Naive thymus-derived CD8-positive, alpha-beta T cell (primary cell): ENCODE data around the gene GNAT3. TPM values are rescaled to one million over a fixed set of nuclear protein-coding genes. Genes with fewer than 3 reads are reported as not detected.

Experiments used
- ATAC-seq, 2 donors: fragments of 150-1000 bp; cut with Tn5 transposase in 1 of 2; sonication (Bioruptor Pico), chemical (Tn5 transposase) in 1 of 2; 1 replicate in 1 of 2; 2 replicates in 1 of 2; pipeline ENCODE4 v1.10.0; 2021; ENCODE audit warnings: mild to moderate bottlenecking in 2 of 2, moderate library complexity in 2 of 2
- POLR2A ChIA-PET: fragments of 350-600 bp; sonication (Branson Sonifier 250); formaldehyde crosslinking; loops from one replicate; lab custom pipeline; 2021; ENCODE audit warnings: antibody characterized with exemption; lab: Charles Lee
- DNase-seq, 10 donors: peaks; one replicate each; pipeline versions ENCODE4 v3.0.0 to v3.0.0-alpha.2; 2020 to 2022
- H3K27ac Mint-ChIP-seq, 10 donors: one replicate each; pipeline ENCODE4 v1.8.0; 2020 to 2022; ENCODE audit warnings: mild to moderate bottlenecking in 10 of 10, mixed read lengths in 10 of 10, moderate library complexity in 4 of 10, inconsistent platforms in 1 of 10
- H3K27me3 Mint-ChIP-seq, 5 donors: one replicate each; pipeline ENCODE4 v1.8.0; 2021 to 2022; ENCODE audit warnings: mixed read lengths in 5 of 5
- H3K36me3 Mint-ChIP-seq, 3 donors: one replicate each; pipeline ENCODE4 v1.8.0; 2020 to 2022; ENCODE audit warnings: mixed read lengths in 3 of 3, mild to moderate bottlenecking in 2 of 3, inconsistent platforms in 1 of 3
- H3K4me1 Mint-ChIP-seq, 4 donors: one replicate each; pipeline ENCODE4 v1.8.0; 2021 to 2022; ENCODE audit warnings: mixed read lengths in 4 of 4
- H3K4me3 Mint-ChIP-seq, 10 donors: one replicate each; pipeline ENCODE4 v1.8.0; 2020 to 2022; ENCODE audit warnings: mild to moderate bottlenecking in 10 of 10, mixed read lengths in 10 of 10, moderate library complexity in 6 of 10, inconsistent platforms in 1 of 10
- H3K9me3 Mint-ChIP-seq, 9 donors: one replicate each; pipeline ENCODE4 v1.8.0; 2020 to 2022; ENCODE audit warnings: mixed read lengths in 9 of 9, mild to moderate bottlenecking in 3 of 9, inconsistent platforms in 1 of 9, moderate library complexity in 1 of 9
- polyA plus RNA-seq, 3 donors: library from polyadenylated mRNA; unstranded; fragments of 300-500 nt; fragmentation: Illumina TruSeq; gene quantifications; one replicate each; pipeline ENCODE4 v1.2.3, GENCODE V29; 2021
- total RNA-seq, 8 experiments: library from RNA in 2 of 8; stranded (reverse) in 2 of 8; gene quantifications; one replicate each; pipeline ENCODE4 v1.2.3 and lab custom pipeline; 2021 to 2026

GNAT3 gene
- total RNA-seq (not detected), polyA plus RNA-seq (not detected), total RNA-seq (lab: John Stamatoyannopoulos, UW) (0 reads per million in 6 experiments)

DNA sequence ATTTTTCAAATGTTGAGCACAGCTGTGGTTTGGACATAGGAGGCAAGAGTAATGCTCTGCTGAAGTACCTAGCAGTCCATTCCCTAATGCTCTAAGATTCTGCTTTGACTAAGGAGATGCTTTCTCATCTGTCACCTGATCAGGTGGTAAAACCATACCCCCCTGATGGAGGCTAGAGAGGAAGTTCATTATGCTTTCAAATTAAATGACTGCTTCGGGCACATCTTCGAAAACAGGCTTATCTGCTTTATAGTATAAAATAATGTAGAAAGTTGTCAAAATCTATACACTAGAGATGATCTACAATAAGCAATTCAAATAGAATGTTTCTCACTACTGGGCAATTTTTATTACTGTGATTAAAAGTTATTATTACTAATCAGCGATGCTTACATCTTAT, at the start of gene GNAT3:
GNAT3 (minus strand) TSS at position 101 of the 400 bp plus-strand sequence. CDS start 138 bp downstream, outside the sequence.
- Mint-ChIP-seq H3K27me3 (no peaks in the 10 kb centered on the region), H3K36me3 (no peaks in the 10 kb centered on the region), H3K27ac (no peak within 1 kb of the TSS), H3K4me1 (no peaks in the 10 kb centered on the region), H3K9me3 (no peaks in the 10 kb centered on the region), H3K4me3 (no peak within 1 kb of the TSS)
- POLR2A ChIA-PET, result no interaction called here
- ATAC-seq (no peak), DNase-seq (no peak)

DNA sequence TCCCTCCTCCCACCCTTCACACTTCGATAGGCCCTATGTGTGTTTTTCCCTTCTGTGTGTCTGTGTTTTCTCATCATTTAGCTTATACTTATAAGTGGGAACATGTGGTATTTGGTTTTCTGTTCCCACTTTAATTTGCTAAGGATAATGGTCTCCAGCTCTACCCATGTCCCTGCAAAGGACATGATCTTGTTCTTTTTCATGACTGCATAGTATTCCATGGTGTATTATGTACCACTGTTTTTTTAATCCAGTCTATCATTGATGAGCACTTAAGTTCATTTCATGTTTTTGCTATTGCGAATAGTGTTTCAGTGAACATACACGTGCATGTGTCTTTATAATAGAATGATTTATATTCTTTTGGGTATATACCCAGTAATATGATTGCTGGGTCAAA, 46.3 kb upstream of the GNAT3 start:
- no peak for DNase-seq
- Mint-ChIP-seq H3K9me3 (peaks cover 10 to 41% (median 33%) of the 10 kb centered on the region in 9 donors), H3K27ac (no peak overlapping the region), H3K27me3 (peaks cover 0 to 11% (median 0%) of the 10 kb centered on the region in 5 donors), H3K36me3 (peaks cover 0 to 14% (median 0%) of the 10 kb centered on the region in 3 donors), H3K4me3 (no peak overlapping the region), H3K4me1 (no peaks in the 10 kb centered on the region)
- POLR2A ChIA-PET, result no interaction called here
- no peak for ATAC-seq

DNA sequence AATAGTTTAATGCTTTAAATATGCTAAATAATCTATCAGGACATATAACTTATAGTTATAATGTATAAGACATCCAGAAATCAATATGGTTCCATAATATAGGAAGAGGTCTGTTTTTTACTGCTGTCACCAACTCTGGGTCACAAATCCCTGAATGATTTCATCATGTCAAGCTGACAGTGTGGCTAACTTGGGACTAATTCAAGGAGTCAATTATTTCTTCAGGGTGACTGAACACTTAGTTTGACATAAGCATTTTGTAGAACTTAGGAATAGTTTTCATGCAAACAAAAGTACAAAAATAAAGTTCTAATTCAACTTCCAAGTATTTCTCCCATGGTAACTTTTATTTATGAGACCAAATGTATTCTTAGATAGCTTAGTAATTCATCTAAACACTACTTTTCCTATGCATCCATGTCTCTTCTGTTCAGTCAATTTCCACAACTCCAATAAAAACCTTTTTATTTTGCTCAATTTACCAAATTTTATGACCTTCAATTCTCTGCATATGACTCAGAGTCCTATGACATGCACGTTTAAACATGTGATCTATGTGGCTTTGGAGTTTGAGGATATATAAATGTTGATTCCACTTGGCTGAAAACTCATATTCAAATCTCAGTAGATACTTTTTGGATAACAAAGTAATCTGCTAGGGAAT, 40.3 kb upstream of the GNAT3 start:
- Mint-ChIP-seq H3K27me3 (no peaks in the 10 kb centered on the region), H3K4me3 (no peak overlapping the region), H3K9me3 (peaks cover 0 to 15% (median 4%) of the 10 kb centered on the region in 9 donors), H3K27ac (no peak overlapping the region), H3K4me1 (no peaks in the 10 kb centered on the region), H3K36me3 (no peaks in the 10 kb centered on the region)
- ATAC-seq (no peak), DNase-seq (no peak)
- POLR2A ChIA-PET, result no interaction called here

DNA sequence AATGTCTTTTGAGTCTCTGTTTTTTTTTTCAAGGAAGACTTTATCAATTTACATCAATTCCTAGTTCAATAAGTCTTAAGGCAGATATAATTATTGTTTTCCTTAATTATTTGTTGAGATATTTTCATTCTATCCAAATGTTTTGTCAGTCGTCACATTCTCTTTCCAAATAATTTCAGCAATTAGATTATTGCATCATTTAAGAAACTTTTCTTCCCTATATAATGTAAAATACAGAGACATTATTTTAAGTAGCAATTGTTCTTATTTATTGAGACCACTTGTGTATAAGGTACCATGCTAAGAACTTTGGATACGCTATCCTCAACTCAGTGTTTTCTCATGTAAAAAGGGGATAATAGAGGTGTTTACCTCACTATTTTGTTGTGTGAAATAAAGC, 38.1 kb upstream of the GNAT3 start:
- POLR2A ChIA-PET, result no interaction called here
- H3K36me3 Mint-ChIP-seq, result no peaks in the 10 kb centered on the region
- no peak for DNase-seq
- no peak overlapping the region for H3K27ac Mint-ChIP-seq
- H3K27me3 Mint-ChIP-seq, result peaks cover 0 to 1% (median 0%) of the 10 kb centered on the region in 5 donors
- H3K4me1 Mint-ChIP-seq, result no peaks in the 10 kb centered on the region
- H3K4me3 Mint-ChIP-seq, result no peak overlapping the region
- no peak for ATAC-seq
- peaks cover 0 to 13% (median 5%) of the 10 kb centered on the region in 9 donors for H3K9me3 Mint-ChIP-seq

DNA sequence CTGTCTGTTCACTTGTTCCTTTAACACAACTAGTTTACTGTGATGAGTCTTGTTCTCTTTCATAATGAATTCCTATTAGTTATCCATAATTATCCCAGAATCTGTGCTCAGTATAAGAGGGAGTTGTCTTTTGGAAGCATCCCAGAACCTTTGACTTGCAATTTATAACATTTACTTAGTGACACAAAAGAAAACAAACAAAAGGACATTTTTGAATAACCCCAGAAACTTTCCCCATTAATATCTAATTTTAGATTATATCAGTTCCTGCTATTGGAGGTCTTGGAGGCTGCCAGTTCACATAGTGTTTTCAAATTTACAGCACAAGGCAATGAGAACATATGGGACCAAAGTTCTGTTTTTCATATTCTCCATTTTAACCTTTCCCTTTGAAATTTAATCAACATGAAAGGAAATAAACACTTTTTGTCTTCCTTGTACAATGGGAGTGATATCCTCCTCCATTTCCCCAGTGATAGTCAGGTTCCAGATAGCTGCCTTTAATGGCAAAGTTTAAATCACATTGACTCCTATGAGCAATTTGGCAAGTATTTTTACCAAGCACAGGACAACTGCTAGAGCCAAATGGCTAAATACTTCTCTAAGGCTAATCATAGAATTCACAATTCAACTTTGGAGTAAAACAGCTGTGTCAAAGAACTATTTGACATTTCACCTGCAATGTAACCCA, 37.1 kb upstream of the GNAT3 start:
- Mint-ChIP-seq H3K36me3 (no peaks in the 10 kb centered on the region), H3K9me3 (peaks cover 2 to 17% (median 3%) of the 10 kb centered on the region in 9 donors), H3K27ac (no peak overlapping the region), H3K4me1 (no peaks in the 10 kb centered on the region), H3K4me3 (no peak overlapping the region), H3K27me3 (peaks cover 0 to 1% (median 0%) of the 10 kb centered on the region in 5 donors)
- ATAC-seq, result no peak
- DNase-seq, result no peak
- POLR2A ChIA-PET, result no interaction called here

DNA sequence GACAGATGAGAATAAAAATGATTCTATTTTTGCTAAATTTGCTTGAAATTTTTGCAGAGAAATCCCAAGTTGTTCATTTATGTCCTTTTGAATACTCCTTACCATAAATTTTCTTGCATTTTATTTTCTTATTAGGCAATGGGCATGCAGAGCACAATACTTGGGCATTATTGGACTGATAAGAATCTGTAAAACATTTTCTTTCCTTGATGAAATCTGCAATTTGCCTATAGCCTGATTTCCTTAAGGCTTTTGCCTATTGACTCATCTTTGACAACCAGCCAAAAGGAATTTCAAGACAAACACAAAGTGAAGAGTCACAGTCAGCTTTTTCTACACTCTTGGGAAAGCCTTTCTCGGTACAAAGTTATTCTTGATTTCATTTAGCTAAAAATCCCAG, 30.5 kb upstream of the GNAT3 start:
- no peak overlapping the region for H3K4me3 Mint-ChIP-seq
- peaks cover 0 to 1% (median 0%) of the 10 kb centered on the region in 5 donors for H3K27me3 Mint-ChIP-seq
- peaks cover 0 to 20% (median 3%) of the 10 kb centered on the region in 9 donors for H3K9me3 Mint-ChIP-seq
- POLR2A ChIA-PET, result no interaction called here
- DNase-seq (no peak), ATAC-seq (no peak)
- no peaks in the 10 kb centered on the region for H3K36me3 Mint-ChIP-seq
- no peaks in the 10 kb centered on the region for H3K4me1 Mint-ChIP-seq
- no peak overlapping the region for H3K27ac Mint-ChIP-seq

DNA sequence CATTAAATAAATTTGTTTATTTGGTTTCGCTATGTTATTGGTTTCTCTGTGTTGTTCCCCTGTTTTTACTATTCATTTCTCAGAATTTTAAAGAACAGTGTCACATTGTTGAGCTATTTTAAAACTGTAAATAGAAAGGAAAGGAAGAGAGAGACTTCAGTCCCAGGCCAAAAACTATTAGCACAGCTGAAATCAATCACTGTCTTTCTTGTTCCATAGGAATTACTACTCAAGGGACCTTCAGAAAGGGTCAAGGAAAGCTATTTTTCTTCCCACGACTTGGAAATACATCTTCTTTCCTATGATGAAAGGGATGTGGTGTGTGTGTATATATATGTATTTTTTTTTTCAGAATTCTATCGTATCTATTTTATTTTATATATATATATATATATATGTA, 29.0 kb upstream of the GNAT3 start:
- ATAC-seq, result no peak
- no peaks in the 10 kb centered on the region for H3K4me1 Mint-ChIP-seq
- H3K27ac Mint-ChIP-seq, result no peak overlapping the region
- POLR2A ChIA-PET, result no interaction called here
- DNase-seq, result no peak
- peaks cover 0 to 15% (median 3%) of the 10 kb centered on the region in 9 donors for H3K9me3 Mint-ChIP-seq
- no peak overlapping the region for H3K4me3 Mint-ChIP-seq
- no peaks in the 10 kb centered on the region for H3K36me3 Mint-ChIP-seq
- H3K27me3 Mint-ChIP-seq, result no peaks in the 10 kb centered on the region

DNA sequence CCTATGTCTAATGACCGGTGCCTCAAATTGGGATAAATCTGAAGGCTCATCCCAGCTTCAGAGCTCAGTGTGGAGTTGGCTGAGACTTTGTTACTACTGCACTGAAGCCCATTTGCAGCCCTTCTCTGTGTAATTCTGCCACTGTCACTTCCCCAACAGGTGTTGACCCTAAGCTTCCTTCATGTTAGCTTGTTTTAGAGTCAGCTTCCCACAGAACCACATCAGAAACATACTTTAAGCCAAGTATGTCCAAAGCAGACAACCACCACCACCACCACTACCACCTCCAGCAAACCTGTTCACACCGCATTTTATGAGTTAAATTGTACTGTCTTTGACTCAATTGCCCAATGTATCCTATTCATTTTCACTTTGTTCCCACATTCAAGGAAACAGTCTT, 25.2 kb upstream of the GNAT3 start:
- Mint-ChIP-seq H3K4me1 (no peaks in the 10 kb centered on the region), H3K9me3 (peaks cover 0 to 6% (median 0%) of the 10 kb centered on the region in 9 donors), H3K27ac (no peak overlapping the region), H3K27me3 (peaks cover 0 to 3% (median 0%) of the 10 kb centered on the region in 5 donors), H3K4me3 (no peak overlapping the region), H3K36me3 (no peaks in the 10 kb centered on the region)
- DNase-seq (no peak), ATAC-seq (no peak)
- POLR2A ChIA-PET, result no interaction called here

DNA sequence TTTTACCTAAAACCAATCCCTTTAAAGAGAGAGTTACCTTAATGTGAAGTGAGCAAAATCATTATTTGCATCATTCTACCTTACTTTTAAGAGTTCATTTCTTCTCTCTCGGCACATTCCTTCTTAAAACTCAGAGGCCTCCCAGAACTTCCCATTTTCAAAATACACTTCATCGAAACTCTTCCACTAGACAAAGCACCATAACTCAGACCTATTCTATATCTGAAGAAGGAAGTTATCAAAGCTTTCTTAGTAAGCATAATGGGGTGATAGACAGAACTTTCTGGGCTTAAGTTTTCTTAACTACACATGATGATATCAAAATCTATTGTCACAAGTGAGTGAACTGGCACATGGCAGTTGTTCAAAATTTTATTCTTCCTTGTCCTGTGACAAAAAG, 24.6 kb upstream of the GNAT3 start:
- peaks cover 0 to 3% (median 0%) of the 10 kb centered on the region in 5 donors for H3K27me3 Mint-ChIP-seq
- H3K27ac Mint-ChIP-seq, result no peak overlapping the region
- peaks cover 0 to 6% (median 0%) of the 10 kb centered on the region in 9 donors for H3K9me3 Mint-ChIP-seq
- ATAC-seq (no peak), DNase-seq (no peak)
- no peaks in the 10 kb centered on the region for H3K4me1 Mint-ChIP-seq
- POLR2A ChIA-PET, result no interaction called here
- H3K36me3 Mint-ChIP-seq, result no peaks in the 10 kb centered on the region
- H3K4me3 Mint-ChIP-seq, result no peak overlapping the region

DNA sequence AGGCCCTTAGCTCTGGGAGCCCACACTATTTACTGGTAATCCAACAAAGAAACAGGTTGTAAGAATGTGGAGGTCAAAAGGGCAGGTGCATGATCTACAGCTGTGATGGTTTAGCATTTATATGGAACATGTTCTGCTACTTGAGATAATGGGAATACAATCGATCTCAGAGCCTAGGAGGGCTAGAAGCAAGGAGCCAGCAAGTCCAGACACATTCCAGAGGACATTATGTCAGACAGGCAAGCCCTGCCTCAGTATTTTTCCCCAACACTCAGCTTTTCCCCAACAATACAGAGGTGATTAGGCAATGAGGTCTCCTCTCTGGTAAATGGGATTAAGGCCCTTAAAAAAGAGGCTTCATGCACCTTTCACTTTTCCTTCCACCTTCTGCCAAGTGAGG, 21.4 kb upstream of the GNAT3 start:
- no peaks in the 10 kb centered on the region for H3K4me1 Mint-ChIP-seq
- ATAC-seq (no peak), DNase-seq (no peak)
- H3K4me3 Mint-ChIP-seq, result no peak overlapping the region
- POLR2A ChIA-PET, result no interaction called here
- no peaks in the 10 kb centered on the region for H3K36me3 Mint-ChIP-seq
- H3K27me3 Mint-ChIP-seq, result peaks cover 0 to 8% (median 0%) of the 10 kb centered on the region in 5 donors
- no peak overlapping the region for H3K27ac Mint-ChIP-seq
- peaks cover 0 to 6% (median 0%) of the 10 kb centered on the region in 9 donors for H3K9me3 Mint-ChIP-seq

DNA sequence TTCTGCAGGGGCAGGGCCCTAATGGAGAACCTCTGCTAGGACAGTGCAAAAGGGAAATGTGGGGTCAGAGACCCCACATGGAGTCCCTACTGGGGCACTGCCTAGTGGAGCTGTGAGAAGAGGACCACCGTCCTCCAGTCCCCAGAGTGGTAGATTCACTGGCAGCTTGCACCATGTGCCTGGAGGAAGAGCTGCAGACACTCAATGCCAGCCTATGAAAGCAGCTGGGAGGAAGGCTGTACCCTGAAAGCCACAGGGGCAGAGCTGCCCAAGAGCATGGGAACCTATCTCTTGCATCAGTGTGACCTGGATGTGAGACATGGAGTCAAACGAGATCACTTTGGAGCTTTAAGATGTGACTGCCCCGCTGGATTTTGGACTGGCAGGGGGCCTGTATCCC, 20.3 kb upstream of the GNAT3 start:
- POLR2A ChIA-PET, result no interaction called here
- H3K36me3 Mint-ChIP-seq, result no peaks in the 10 kb centered on the region
- H3K4me3 Mint-ChIP-seq, result no peak overlapping the region
- H3K4me1 Mint-ChIP-seq, result no peaks in the 10 kb centered on the region
- no peak for DNase-seq
- H3K27me3 Mint-ChIP-seq, result peaks cover 0 to 8% (median 0%) of the 10 kb centered on the region in 5 donors
- H3K27ac Mint-ChIP-seq, result no peak overlapping the region
- H3K9me3 Mint-ChIP-seq, result peaks cover 0 to 6% (median 0%) of the 10 kb centered on the region in 9 donors
- ATAC-seq, result no peak

DNA sequence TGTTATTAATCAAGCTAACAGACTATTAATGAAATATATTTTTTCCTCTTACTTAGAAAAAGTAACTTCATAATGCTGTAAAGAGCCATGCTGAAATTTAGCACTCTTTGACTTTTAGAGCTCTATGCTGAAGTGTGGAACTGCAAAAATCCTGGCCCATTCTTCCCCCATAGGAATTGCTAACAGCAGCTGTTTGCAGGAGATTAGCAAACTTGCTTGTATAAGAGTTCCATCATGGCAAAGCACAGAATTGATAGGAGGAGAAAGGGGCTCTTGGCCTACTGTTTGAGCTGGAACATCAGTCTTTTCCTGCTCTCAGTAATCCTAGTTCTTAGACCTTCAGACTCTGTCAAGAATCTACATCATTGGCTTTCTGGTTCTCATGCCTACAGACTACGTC, 18.3 kb upstream of the GNAT3 start:
- POLR2A ChIA-PET, result no interaction called here
- Mint-ChIP-seq H3K4me3 (no peak overlapping the region), H3K4me1 (no peaks in the 10 kb centered on the region), H3K36me3 (no peaks in the 10 kb centered on the region), H3K9me3 (peaks cover 0 to 6% (median 0%) of the 10 kb centered on the region in 9 donors), H3K27ac (no peak overlapping the region), H3K27me3 (peaks cover 0 to 8% (median 0%) of the 10 kb centered on the region in 5 donors)
- DNase-seq, result no peak
- ATAC-seq, result no peak

DNA sequence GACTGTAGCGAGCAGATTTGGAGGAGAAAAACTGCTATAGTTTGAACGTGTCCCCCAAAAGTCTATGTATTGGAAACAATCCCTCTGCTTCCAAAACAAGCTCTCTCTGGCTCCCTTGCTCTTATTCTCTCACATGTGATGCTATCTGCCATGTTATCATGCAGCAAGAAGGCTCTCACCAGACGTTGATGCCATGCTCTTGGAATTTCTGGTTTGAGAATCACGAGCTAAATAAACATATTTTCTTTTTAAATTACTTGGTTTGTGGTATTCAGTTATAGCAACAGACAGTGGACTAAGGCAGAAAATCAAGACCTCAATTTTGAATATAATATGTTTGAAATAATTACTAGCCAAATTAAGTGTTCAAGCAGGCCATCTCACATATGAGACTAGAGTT, 17.5 kb upstream of the GNAT3 start:
- DNase-seq (no peak), ATAC-seq (no peak)
- H3K36me3 Mint-ChIP-seq, result no peaks in the 10 kb centered on the region
- no peak overlapping the region for H3K4me3 Mint-ChIP-seq
- no peaks in the 10 kb centered on the region for H3K4me1 Mint-ChIP-seq
- peaks cover 0 to 6% (median 0%) of the 10 kb centered on the region in 9 donors for H3K9me3 Mint-ChIP-seq
- H3K27ac Mint-ChIP-seq, result no peak overlapping the region
- POLR2A ChIA-PET, result no interaction called here
- H3K27me3 Mint-ChIP-seq, result peaks cover 0 to 6% (median 0%) of the 10 kb centered on the region in 5 donors
